Superior temporal gyrus (tissue), 1 donor: Measurements from ENCODE around the gene BCL7A.
"Not testable (repeated sequence)": the region's sequence is repeated elsewhere in the genome, so short reads cannot be mapped to it uniquely, and the experiment has no call there.

ENCODE experiments used
- DNase-seq: peaks from one replicate; pipeline ENCODE4 v3.0.0-alpha.2; 2016; ENCODE audit errors: extremely low spot score

The BCL7A gene

GRCh38 chr12:122028165-122028904, 6.7 kb downstream of the BCL7A start:
- DNase-seq = peak; percentile 52

- no peak for DNase-seq
Measured at GRCh38 chr12:122028905-122029560, 7.3 kb downstream of the BCL7A start.

GRCh38 chr12:122029620-122030423, 8.1 kb downstream of the BCL7A start:
- DNase-seq = no peak

GRCh38 chr12:122030424-122031035, 8.8 kb downstream of the BCL7A start:
- no peak for DNase-seq

GRCh38 chr12:122031342-122032216, 9.9 kb downstream of the BCL7A start:
- no peak for DNase-seq

GRCh38 chr12:122032580-122032979, 10.9 kb downstream of the BCL7A start:
- DNase-seq = no peak

GRCh38 chr12:122035292-122035691, 13.6 kb downstream of the BCL7A start:
- DNase-seq = no peak

GRCh38 chr12:122036153-122036552, 14.5 kb downstream of the BCL7A start:
- no peak for DNase-seq

GRCh38 chr12:122040579-122041386, 19.1 kb downstream of the BCL7A start:
- no peak for DNase-seq

GRCh38 chr12:122041458-122041857, 19.8 kb downstream of the BCL7A start:
- not testable (repeated sequence) for DNase-seq

GRCh38 chr12:122042910-122043309, 21.2 kb downstream of the BCL7A start:
- DNase-seq = no peak

GRCh38 chr12:122043476-122043875, 21.8 kb downstream of the BCL7A start:
- no peak for DNase-seq

- no peak for DNase-seq
Measured at GRCh38 chr12:122045262-122045661, 23.6 kb downstream of the BCL7A start.

GRCh38 chr12:122046145-122046544, 24.5 kb downstream of the BCL7A start:
- DNase-seq = no peak

GRCh38 chr12:122048151-122048550, 26.5 kb downstream of the BCL7A start:
- no peak for DNase-seq

GRCh38 chr12:122049827-122050226, 28.1 kb downstream of the BCL7A start:
- DNase-seq = no peak

- DNase-seq = no peak
Measured at GRCh38 chr12:122050706-122051105, 29.0 kb downstream of the BCL7A start.

- no peak for DNase-seq
Measured at GRCh38 chr12:122051231-122051876, 29.7 kb downstream of the BCL7A start.

- no peak for DNase-seq
Measured at GRCh38 chr12:122052285-122052684, 30.6 kb downstream of the BCL7A start.
